ENCODE data around the gene SYT17.
A peak's percentile ranks its signal among the peaks of the same experiment; 100 is the strongest.

The SYT17 gene

GRCh38 chr16:19137201-19138128 lies 30.6 kb upstream of the SYT17 start:
- DNase-seq: no peak

GRCh38 chr16:19138601-19139000 lies 29.4 kb upstream of the SYT17 start:
- DNase-seq: peak in 3 of 51 donors; percentile 3 to 16 (median 5)

DNA sequence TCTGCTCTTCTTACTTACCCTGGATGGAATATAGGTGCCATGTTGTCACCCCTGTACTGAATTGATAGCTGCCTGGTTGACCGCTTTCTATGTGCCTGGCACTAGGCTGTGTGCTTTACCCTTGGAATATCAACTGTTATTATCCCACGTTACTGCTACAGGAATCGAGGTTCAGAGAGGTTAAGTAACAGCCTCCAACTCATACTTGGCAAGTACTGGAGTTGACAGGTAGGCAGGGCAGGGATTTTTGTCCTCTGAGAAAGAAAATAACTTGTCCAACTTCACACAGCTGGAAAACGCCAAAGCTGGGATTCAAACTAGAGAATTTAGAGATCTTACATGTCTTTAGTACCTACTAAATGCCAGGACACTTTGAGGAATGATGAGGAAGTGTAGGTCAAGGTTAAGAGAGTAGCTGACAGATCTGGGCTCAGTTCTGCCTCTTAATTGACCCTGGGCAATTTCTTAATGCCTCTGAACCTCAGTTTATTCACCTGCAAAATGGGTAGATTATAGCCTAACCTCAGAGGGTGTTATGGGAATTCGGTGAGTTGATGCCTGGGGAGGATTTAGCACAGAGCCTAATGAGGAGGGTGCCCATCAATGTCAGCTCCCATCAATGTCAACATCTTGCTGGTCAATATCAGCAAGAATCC lies 28.5 kb upstream of the SYT17 start:
- DNase-seq: no peak

GRCh38 chr16:19140396-19140795 lies 27.6 kb upstream of the SYT17 start:
- no peak for DNase-seq

GRCh38 chr16:19142939-19143598 lies 25.0 kb upstream of the SYT17 start:
- DNase-seq: peak in 1 of 51 donors; percentile 35

- DNase-seq: no peak
Measured at GRCh38 chr16:19143599-19143956, 24.5 kb upstream of the SYT17 start.

DNA sequence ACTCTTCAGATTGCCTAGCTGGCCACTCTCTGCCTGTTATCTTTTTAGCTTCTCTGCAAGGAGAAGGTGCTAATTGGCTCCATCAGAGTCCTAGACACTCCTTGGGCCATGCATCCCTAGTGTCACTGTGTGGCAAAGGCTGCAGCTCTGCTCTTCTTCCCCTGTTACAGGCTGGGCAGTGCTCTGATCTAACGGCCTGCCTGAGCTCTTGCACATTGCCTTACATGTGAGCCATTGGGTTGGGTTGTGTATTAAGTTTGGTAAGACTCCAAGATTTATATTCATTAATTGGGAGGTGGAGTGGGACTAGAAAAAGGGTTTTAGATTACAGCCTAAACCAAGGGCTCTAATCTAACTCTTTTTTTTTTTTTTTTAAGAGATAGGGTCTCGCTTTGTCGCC lies 23.0 kb upstream of the SYT17 start:
- no peak for DNase-seq

GRCh38 chr16:19147126-19147525 lies 20.9 kb upstream of the SYT17 start:
- no peak for DNase-seq

DNA sequence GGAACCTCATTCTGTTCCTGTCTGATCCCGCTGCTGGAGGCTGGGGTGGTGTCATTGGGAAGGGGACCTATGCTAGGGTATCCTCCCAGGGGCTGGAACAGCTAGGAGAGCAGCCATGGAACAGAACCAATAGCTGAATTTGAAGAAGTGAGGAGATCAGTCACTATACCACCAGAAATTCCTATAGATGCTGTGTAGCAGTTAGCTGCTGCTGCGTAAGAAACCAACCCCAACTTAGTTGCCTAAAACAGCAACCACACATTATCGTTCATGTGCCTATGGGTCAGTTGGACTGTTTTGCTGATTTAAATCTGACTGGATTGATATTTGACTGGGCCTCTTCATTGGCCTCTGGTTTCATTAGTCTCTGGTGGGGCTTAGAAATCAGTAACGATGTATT lies 20.4 kb upstream of the SYT17 start:
- DNase-seq: no peak

- DNase-seq: no peak
Measured at GRCh38 chr16:19148189-19148588, 19.9 kb upstream of the SYT17 start.

DNA sequence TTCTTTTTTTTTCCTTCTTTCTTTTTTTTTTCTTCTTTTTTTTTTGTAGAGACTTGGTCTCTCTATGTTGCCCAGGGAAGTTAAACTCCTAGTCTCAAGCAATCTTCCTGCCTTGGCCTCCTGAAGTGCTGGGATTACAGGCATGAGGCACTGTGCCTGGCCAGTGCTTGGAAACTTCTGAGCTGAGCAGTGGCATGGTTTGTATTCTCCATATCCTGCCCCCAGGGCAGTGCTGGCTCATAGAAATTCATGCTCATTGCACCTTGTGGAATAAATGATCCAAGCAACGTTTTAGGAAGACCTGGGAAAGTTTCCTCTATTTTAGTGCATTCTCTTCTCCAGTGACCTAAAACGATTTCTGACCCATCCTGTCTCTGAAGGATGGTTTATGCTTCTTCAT lies 16.7 kb upstream of the SYT17 start:
- DNase-seq: no peak

DNA sequence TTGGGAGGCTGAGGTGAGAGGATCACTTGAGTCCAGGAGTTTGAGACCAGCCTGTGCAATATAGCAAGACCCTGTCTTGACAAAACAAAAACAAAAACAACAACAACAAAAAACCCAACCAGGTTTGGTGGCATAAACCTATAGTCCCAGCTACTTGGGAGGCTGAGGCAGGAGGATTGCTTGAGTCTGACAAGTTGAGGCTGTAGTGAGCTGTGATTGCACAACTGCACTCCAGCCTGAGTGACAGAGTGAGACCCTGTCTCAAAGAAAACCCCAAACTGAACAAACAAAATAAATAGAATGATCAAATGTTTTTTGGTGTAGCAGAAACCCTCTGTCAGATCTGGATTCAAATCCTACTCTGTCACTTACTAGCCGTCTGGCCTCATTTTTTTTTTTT lies 16.0 kb upstream of the SYT17 start:
- no peak for DNase-seq

- no peak for DNase-seq
Measured at GRCh38 chr16:19153876-19154275, 14.2 kb upstream of the SYT17 start.

GRCh38 chr16:19162085-19162484 lies 6.0 kb upstream of the SYT17 start:
- no peak for DNase-seq

DNA sequence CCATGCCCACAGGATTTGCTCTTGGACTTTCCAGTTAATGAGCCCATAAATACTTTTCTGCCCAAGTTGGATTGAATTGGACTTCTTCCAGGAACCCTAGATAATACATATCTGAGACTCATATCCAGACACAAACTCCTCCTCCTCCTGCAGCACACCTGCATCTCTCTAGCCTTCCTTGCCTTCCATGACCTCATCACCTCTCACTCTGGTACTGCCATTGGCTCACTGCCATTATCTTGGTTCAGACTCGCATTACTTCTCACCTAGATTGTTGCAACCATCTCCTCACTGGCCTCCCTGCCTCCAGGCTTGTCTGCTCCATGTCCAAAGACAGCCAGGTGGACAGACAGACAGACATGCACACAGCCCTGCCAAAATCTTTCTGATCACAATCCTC lies 4.8 kb upstream of the SYT17 start:
- no peak for DNase-seq

GRCh38 chr16:19164285-19164684 lies 3.8 kb upstream of the SYT17 start:
- no peak for DNase-seq

- DNase-seq: no peak
Measured at GRCh38 chr16:19165101-19165500, 2.9 kb upstream of the SYT17 start.

DNA sequence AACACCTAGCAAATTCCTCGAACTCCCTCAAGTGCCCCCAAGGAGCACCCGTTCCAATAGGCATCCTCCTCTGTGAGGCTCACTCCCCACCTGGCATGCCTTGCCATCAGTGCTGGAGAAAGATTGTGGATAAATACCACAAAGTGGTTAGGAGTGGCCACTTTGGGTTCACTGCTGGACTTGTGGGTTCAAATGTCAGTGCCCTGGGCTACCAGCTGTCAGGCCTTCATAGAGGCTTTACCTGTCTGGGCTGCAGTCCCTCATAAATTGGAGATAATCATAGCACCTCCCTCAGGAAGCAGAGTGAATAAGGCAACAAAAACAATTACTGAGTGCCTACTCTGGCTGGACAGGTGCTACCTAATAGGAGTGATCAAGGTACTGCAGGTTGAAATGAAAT lies 1.5 kb upstream of the SYT17 start:
- DNase-seq: no peak

DNA sequence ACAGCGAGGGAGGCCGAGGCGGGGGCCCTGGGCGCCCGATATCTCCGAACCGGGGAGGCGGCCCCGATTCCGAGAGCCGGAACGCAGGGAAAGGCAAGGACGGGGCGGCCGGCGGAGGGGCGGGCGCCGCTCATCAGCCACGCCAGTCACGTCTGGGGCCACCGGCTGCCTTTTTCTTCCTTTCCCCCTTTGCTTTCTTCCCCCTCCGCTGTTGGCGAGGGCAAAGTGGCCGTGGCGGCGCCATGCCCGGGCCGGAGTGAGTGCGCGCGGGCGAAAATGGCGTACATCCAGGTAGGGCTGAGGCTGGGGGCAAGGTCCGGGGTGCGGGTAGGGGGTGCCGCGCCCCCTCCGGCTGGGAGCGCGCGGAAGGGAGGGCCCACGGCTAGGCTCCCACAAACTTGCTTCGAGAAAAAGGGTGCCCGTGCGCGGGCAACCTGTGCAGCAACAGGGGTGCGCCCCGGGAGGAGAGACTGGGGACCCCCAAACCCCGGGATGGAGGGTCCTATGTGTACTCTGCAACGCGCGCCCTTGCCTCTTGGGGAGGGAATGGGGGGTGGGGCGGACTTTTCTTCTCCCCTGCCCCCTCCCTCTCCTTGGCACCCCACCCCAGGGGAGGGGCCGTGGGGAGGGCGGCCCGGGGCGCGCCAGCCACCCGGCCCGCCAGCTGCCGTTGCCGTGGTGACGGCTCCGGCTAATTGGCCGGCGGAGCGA lies 486 bp downstream of the SYT17 start:
- DNase-seq: peak in 44 of 51 donors; percentile 12 to 88 (median 58)

DNA sequence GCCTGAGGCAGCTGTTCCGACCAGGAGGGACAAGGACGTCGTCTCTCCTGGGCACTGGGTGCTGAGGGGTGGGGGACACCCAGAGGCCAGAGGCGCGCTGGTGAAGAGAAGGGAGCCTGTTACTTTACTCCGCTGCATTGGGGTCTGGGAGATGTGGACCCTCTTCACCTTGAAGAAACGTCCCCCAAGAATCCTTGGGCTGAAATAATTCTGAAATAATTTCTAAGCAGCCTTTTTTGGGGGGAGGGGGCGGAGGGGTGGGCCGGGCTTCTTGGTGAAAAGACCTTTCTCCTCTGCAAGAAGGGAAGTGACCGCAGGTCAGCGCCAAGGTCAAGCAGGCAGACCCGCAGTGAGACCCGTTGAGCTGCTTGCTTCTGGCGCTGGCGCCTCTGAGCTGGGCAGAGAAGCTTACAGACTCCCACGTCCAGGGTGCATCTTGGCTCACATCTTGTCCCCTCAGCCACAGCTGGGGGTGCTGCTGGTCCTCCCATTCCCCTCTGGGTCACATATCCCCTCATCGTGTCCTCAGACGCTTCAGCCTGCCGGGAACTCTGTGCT lies 1.1 kb downstream of the SYT17 start:
- peak in 12 of 51 donors; percentile 3 to 45 (median 22) for DNase-seq

- DNase-seq: peak in 18 of 51 donors; percentile 5 to 45 (median 22)
Measured at GRCh38 chr16:19170043-19170655, 2.1 kb downstream of the SYT17 start.
